Muscle layer of duodenum (tissue), 2 donors: ENCODE results near the gene MAFG.
"Not testable (repeated sequence)": the region's sequence is repeated elsewhere in the genome, so short reads cannot be mapped to it uniquely, and the experiment has no call there.

Source experiments
- H3K27ac ChIP-seq: one replicate; pipeline ENCODE4 v1.7.0; 2013; ENCODE audit warnings: mild to moderate bottlenecking, low read length
- H3K27me3 ChIP-seq: one replicate; pipeline ENCODE4 v1.7.0; 2013; ENCODE audit warnings: low read depth, mild to moderate bottlenecking, control low read depth, low read length
- H3K36me3 ChIP-seq, 2 donors: one replicate each; pipeline ENCODE4 v1.7.0; 2013; ENCODE audit warnings: low read length in 2 of 2, control low read depth in 1 of 2, mild to moderate bottlenecking in 1 of 2; ENCODE audit not compliant: insufficient read depth in 2 of 2, control insufficient read depth in 1 of 2
- H3K4me1 ChIP-seq, 2 donors: one replicate each; pipeline ENCODE4 v1.7.0; 2013; ENCODE audit warnings: low read length in 2 of 2, mild to moderate bottlenecking in 2 of 2, control low read depth in 1 of 2, moderate library complexity in 1 of 2; ENCODE audit not compliant: insufficient read depth in 2 of 2, control insufficient read depth in 1 of 2
- H3K4me3 ChIP-seq, 2 donors: one replicate each; pipeline ENCODE4 v1.7.0; 2013; ENCODE audit warnings: low read length in 2 of 2, low read depth in 1 of 2, mild to moderate bottlenecking in 1 of 2
- H3K9me3 ChIP-seq, 2 donors: one replicate each; pipeline ENCODE4 v1.7.0; 2013; ENCODE audit warnings: low read length in 2 of 2, control low read depth in 1 of 2, mild to moderate bottlenecking in 1 of 2; ENCODE audit not compliant: control insufficient read depth in 1 of 2
- donor health status: healthy.

Gene MAFG

DNA sequence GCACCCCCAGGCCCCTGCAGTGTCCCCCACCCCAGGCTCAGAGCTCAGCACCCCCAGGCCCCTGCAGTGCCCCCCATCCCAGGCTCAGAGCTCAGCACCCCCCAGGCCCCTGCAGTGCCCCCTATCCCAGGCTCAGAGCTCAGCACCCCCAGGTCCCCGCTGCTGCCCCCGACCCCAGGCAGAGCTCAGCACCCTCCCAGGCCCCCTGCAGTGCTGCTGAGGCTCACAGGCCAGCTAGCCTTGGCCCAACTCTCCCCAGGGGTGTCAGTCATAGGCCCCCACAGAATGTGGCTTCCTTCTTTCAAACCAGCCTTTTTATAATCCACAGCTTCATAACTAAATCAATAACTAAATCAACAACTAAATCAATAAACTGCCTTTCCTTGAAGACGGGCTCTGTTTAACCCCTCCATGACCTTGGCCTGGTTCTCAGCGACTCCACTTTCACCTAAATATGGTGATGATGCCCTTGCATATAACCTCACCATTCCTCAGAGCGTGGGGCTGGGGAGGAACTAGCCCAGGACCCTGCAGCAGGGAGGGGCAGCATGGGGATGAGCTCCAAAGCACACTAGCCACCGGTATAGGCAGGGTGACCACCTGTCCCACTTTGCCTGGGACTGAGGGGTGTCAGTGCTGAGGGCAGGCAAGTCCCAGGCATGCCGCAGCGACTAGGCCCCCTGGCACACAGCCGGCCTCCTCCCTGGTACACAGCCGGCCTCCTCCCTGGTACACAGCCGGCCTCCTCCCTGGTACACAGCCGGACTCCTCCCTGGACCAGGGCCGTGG, 28.4 kb upstream of the MAFG start:
- Histone ChIP-seq H3K36me3 (no peaks in the 10 kb centered on the region), H3K9me3 (no peaks in the 10 kb centered on the region), H3K4me1 (peaks cover 0 to 11% of the 10 kb centered on the region in 2 donors), H3K4me3 (no peak overlapping the region), H3K27me3 (peaks cover 13% of the 10 kb centered on the region), H3K27ac (no peak overlapping the region)

DNA sequence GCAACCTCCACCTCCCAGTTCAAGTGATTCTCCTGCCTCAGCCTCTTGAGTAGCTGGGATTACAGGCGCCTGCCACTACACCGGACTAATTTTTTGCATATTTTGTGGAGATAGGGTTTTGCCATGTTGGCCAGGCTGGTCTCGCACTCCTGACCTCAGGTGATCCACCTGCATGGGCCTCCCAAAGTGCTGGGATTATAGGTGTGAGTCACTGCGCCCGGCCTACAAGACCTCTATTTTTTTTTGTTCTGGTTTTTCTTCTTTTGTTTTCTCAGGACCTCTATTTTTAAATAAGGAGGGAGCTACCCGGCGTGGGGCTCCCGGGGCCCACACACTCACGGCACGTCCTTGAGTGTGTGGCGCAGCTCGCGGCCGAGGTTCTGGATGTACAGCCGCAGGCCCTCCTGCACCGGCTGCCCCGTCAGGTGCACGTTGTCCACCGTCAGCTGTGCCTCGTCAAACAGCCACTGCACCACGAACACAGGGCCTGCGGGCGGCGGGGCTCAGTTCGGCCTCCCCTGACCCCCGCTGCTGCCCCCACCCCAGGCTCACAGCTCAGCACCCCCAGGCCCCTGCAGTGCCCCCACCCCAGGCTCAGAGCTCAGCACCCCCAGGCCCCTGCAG, 27.6 kb upstream of the MAFG start:
- Histone ChIP-seq H3K36me3 (no peaks in the 10 kb centered on the region), H3K27ac (no peak overlapping the region), H3K4me3 (no peak overlapping the region), H3K27me3 (peaks cover 13% of the 10 kb centered on the region), H3K4me1 (peaks cover 0 to 9% of the 10 kb centered on the region in 2 donors), H3K9me3 (no peaks in the 10 kb centered on the region)

DNA sequence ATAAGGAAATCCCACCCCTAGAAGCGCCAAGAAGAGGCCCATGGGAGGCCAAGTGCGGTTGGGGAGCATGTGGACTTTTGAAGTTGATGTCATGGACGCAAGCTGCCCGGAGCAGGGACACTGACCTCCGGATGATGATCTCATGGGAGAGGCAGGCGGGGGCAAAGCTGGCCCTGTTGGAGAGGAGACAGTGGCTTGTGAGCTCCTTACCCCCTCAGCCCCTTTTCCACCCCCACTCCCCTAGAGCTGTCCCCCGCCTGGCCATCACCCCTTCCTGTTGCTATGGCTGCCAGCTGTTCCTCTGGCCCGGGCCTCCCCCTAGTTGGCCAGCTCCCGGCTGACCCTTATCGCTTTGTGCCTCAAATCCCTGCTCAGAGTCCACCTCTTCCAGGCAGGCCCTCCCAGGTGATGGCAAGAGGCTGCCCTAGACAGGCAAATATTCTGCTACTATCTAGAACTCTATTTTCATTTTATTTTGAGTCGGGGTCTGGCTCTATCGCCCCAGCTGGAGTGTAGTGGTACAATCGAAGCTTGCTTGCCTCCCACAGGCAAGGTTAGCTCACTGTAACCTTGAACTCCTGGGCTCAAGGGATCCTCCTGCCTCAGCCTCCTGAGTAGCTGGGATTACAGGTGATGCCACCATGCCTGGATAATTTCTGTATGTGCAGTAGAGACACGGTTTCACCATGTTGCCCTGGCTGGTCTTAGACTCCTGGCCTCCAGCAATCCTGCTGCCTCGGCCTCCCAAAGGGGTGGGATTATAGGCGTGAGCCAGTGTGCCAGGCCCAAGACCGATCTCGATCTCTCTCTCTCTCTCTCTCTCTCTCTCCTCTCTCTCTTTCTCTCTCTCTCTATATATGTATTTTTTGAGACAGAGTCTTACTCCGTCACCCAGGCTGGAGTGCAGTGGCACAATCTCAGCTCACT, 26.9 kb upstream of the MAFG start:
- peaks cover 10% of the 10 kb centered on the region for H3K27me3 ChIP-seq
- H3K4me3 ChIP-seq = no peak overlapping the region
- no peaks in the 10 kb centered on the region for H3K36me3 ChIP-seq
- peaks cover 0 to 3% of the 10 kb centered on the region in 2 donors for H3K4me1 ChIP-seq
- no peaks in the 10 kb centered on the region for H3K9me3 ChIP-seq
- no peak overlapping the region for H3K27ac ChIP-seq

DNA sequence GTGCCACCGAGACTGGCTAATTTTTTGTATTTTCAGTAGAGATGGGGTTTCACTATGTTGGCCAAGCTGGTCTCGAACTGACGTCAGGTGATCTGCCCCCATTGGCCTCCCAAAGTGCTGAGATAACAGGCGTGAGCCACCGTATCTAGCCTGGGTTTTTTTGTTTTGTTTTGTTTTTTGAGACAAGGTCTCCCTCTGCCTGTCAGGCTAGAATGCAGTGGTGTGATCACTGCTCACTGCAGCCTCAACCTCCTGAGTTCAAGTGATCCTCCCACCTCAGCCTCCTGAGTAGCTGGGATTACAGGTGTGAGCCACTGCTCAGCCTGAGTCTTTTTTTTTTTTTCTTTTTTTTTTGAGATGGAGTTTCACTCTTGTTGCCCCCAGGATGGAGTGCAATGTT, 25.9 kb upstream of the MAFG start:
- not testable (repeated sequence) for H3K27ac ChIP-seq, H3K27me3 ChIP-seq, H3K9me3 ChIP-seq, H3K36me3 ChIP-seq, H3K4me3 ChIP-seq, H3K4me1 ChIP-seq

DNA sequence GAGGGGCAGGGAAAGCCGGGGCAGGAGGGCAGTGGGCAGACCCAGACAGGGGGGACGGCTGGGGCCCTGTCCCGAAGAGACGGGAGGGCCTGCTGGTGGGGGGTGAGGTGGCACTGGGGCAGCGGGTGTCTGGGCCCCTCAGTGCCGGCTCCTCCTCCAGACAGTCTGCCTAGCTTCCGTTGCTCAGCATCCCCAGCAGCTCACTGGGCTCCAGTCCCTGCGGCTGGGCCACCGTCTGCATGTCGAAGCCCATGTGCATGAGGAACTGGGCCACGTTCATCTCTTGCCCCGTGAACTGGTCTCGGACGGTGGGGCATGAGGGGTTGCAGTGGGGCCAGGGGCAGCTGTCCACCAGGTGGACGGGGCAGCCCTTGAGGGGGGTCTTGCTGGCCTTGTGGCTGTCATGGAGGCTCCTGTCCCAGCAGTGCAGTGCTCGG, 25.3 kb upstream of the MAFG start:
- no peak overlapping the region for H3K4me3 ChIP-seq
- no peaks in the 10 kb centered on the region for H3K9me3 ChIP-seq
- H3K4me1 ChIP-seq = no peaks in the 10 kb centered on the region
- H3K36me3 ChIP-seq = no peaks in the 10 kb centered on the region
- no peaks in the 10 kb centered on the region for H3K27me3 ChIP-seq
- no peak overlapping the region for H3K27ac ChIP-seq

DNA sequence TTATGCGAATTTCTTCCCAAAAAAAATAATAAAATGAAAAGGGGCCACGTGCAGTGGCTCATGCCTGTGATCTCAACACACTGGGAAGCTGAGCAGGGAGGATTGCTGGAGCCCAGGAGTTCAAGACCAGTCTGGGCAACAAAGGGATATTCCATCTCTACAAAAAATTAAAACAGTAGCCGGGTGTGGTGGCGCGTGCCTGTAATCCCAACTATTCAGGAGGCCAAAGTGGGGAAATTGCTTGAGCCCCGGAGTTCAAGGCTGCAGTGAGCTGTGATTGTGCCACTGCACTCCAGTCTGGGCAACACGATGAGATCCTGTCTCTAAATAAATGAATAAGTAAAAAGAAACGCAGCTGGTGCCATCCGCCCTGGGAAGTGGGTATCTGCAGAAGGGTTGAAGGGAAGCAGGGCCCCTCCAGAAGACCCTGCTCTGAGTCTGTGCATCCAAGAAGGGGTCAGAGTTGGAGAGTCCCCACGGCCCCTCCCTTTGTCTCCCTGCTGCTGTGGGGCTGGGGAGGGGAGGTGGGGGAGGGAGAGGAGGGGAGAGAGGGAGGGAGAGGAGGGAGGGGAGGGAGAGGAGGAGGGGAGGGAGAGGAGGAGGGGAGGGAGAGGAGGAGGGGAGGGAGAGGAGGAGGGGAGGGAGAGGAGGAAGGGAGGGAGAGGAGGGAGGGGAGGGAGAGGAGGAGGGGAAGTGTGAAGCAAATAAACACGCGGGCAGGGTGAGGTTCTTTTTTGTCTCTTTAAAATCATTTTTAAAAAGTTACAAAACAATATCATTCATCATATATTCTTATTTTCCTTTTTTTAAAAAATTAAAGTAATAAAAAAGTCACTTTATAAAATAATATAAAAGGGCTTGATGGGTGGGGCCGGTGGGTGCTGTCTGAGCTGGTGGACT, 24.5 kb upstream of the MAFG start:
- no peak overlapping the region for H3K4me3 ChIP-seq
- H3K9me3 ChIP-seq = no peaks in the 10 kb centered on the region
- H3K4me1 ChIP-seq = no peaks in the 10 kb centered on the region
- H3K36me3 ChIP-seq = no peaks in the 10 kb centered on the region
- no peak overlapping the region for H3K27ac ChIP-seq
- H3K27me3 ChIP-seq = no peaks in the 10 kb centered on the region

DNA sequence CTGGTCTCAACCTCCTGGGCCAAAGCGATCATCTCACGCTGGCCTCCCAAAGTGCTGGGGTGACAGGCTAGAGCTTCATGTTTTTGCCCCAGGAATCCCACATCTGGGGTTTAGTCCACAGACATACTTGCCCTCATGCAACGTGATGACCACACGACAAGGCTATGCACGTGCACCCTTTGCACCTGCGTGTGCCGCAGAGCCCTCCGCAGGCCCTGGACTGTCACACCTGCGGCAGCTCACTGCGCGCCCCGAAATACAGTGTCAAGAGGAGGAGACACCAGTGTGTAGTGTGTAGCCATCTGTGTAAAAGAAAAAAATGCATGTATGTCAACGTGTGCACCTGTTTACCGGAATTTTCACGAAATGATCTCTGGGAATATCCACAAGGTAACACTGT, 23.0 kb upstream of the MAFG start:
- H3K4me1 ChIP-seq = no peaks in the 10 kb centered on the region
- H3K4me3 ChIP-seq = no peak overlapping the region
- no peaks in the 10 kb centered on the region for H3K9me3 ChIP-seq
- H3K27me3 ChIP-seq = no peaks in the 10 kb centered on the region
- no peaks in the 10 kb centered on the region for H3K36me3 ChIP-seq
- H3K27ac ChIP-seq = no peak overlapping the region

DNA sequence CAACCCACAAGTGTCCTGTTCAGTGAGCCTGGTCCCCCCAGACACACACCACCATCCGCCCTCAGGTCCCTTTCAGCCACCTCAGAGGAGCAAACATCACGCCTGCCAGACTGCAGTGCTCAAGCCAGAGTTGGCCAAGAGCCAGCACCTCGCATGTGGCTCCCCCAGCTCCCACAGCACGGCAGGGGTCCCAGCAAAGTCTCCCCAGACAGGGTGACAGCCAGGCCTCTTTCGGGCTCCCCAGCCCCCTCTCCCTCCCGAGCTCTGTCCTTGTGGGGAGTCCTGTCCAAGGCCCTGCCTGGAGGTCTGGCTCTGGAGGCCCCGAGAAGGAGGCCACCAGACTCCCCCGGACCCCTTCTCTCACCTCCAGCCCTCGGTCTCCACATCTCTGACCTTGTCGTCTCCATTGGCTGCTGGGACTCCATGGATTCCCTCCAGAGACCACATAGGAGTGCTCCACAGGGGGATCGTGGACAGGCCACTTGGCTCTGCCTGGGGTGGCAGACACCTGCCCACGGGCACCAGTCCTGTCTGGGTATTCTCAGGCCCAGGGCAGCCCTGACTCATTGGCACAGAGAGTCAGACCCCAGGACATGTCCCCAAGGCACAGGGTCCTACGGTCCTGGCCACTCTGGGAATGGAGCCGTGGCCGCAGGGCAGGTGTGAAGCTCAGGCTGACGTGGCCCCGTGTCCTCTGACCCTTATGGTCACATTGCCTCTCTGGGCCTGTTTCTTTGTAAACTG, 21.3 kb upstream of the MAFG start:
- Histone ChIP-seq H3K27ac (no peak overlapping the region), H3K4me3 (no peak overlapping the region), H3K4me1 (no peaks in the 10 kb centered on the region), H3K36me3 (no peaks in the 10 kb centered on the region), H3K27me3 (no peaks in the 10 kb centered on the region), H3K9me3 (no peaks in the 10 kb centered on the region)

DNA sequence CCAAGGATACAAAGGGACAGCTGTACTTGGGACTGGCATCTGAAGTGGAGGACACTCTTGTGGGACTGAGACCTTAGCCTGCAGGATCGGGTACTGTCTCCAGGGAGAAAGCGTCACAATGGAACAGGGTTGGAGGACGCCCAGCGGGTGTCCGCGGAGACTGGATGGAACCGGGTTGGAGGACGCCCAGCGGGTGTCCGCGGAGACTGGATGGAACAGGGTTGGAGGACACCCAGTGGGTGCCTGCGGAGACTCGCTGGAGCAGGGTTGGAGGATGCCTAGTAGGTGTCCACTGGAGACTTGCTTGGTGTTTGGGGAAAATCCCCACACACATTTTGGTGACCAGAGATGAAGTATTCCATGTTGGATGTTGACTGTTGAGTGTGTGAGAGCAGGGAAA, 19.7 kb upstream of the MAFG start, which contains the start of gene MYADML2:
TSS of gene MYADML2 (minus strand) at position 45 of the 400 bp plus-strand sequence. CDS start 5,492 bp downstream, outside the sequence.
- Histone ChIP-seq H3K36me3 (no peaks in the 10 kb centered on the region), H3K27ac (no peak within 1 kb of the TSS), H3K27me3 (no peaks in the 10 kb centered on the region), H3K4me1 (no peaks in the 10 kb centered on the region), H3K9me3 (no peaks in the 10 kb centered on the region), H3K4me3 (no peak within 1 kb of the TSS)

DNA sequence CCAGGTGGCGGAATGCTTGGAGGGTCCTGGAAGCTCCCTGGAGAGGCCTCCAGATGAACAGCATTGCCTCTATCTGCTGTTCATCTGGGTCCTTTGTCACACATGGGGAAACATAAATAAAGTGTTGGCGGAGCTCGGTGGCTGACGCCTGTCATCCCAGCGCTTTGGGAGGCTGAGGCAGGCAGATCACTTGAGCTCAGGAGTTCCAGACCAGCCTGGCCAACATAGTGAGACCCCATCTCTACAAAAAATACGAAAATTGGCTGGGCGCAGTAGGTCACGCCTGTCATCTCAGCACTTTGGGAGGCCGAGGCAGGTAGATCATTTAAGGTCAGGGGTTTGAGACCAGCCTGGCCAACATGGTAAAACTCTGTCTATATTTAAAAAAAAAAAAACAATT, 17.3 kb upstream of the MAFG start:
- Histone ChIP-seq H3K27ac (no peak overlapping the region), H3K4me1 (peaks cover 0 to 12% of the 10 kb centered on the region in 2 donors), H3K9me3 (no peaks in the 10 kb centered on the region), H3K36me3 (no peaks in the 10 kb centered on the region), H3K4me3 (no peak overlapping the region), H3K27me3 (no peaks in the 10 kb centered on the region)
